HG03108 (cell line): ENCODE data around the gene SMU1.
A peak's percentile ranks its signal among the peaks of the same experiment; 100 is the strongest.
"Not testable (repeated sequence)": the region's sequence is repeated elsewhere in the genome, so short reads cannot be mapped to it uniquely, and the experiment has no call there.

Experiments
- ATAC-seq: cut with Tn5 transposase; IDR thresholded peaks from one replicate; pipeline ENCODE4 v1.9.1; 2021; ENCODE audit warnings: moderate library complexity; ENCODE audit not compliant: unreplicated experiment

Gene SMU1

DNA sequence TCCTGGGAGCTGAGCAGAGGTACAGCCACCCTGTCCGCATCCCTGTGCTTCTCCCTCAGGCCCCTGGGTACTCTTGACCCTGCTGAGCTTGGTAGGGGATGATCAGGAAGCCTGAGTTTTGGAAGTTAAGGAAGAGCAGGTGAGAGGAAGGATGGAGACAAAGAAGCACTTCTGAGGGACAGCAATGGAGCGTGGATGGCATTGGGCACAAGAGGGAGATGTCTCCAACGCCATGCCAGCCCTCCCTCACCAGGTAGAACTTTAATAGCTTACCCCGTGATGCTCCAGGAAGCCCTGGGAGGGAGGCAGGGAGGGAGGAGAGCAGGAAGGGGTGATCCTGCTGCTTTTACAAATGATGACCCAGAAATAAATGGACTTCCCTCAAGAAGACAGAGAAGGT lies 29.9 kb upstream of the SMU1 start:
- no peak for ATAC-seq

- no peak for ATAC-seq
Measured at GRCh38 chr9:33105959-33106358, 29.5 kb upstream of the SMU1 start.

- no peak for ATAC-seq
Measured at GRCh38 chr9:33105504-33105903, 29.0 kb upstream of the SMU1 start.

- ATAC-seq, result no peak
Measured at GRCh38 chr9:33104401-33104800, 27.9 kb upstream of the SMU1 start.

GRCh38 chr9:33103501-33104281 lies 27.2 kb upstream of the SMU1 start:
- ATAC-seq, result no peak

GRCh38 chr9:33102551-33103210 lies 26.2 kb upstream of the SMU1 start:
- no peak for ATAC-seq

- ATAC-seq, result no peak
Measured at GRCh38 chr9:33101104-33101951, 24.9 kb upstream of the SMU1 start.

DNA sequence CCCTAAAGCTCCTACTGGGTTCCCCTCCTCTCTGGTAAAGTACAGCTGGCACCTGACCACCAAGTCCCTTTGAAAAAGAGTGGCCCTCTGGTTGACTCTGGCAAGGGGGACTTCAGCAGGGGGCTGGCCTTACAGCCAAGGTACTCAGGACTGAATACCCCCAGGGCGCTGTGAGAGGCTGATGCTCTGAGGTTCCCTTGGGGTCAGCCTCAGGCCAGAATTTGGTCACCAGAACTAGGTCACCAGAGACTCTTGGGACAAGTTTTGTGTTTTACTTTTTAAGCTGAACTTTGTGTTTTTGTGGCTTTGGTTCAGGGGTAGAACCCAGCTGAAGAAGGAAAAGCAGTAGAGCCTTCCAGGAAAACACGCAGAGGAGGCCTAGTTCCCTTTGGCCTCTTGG lies 23.3 kb upstream of the SMU1 start:
- ATAC-seq, result no peak

DNA sequence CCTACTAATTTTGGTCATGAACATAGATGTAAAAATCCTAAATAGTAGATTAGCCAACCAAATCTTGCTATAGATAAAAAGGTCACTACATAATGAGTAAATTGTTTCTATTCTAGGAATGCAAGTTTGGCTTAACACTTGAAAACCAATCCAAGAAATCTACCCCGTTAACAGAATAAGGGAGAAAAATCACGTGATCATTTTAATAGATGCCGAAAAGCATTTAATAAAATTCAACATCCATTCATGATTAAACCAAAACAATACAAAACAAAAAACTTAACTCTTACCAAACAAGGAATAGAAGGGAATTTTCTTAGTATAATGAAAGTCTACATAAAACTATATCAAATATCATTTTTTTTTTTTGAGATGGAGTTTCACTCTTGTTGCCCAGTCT lies 20.7 kb upstream of the SMU1 start:
- no peak for ATAC-seq

- no peak for ATAC-seq
Measured at GRCh38 chr9:33092634-33093033, 16.2 kb upstream of the SMU1 start.

- ATAC-seq, result not testable (repeated sequence)
Measured at GRCh38 chr9:33085672-33086071, 9.2 kb upstream of the SMU1 start.

- no peak for ATAC-seq
Measured at GRCh38 chr9:33082538-33083326, 6.3 kb upstream of the SMU1 start.

DNA sequence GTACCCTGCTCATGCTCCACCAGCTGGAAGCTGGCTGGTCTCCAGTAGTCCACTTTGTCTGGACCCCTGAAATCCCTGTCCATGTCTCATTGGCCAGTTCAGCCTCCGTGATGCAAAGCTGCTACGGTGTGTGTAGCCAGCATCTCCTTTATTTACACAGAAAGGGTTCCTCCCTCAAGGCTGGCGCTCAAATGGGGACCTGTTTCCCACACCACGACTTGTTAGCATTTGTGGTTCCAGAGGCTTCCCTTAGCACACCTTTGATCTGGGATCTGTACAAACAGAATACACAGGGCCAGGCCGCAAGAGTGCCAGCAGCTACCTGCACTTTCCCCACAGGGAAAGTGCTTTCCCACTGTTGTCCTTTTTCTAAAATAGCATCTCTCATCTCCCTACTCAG lies 5.7 kb upstream of the SMU1 start:
- no peak for ATAC-seq

DNA sequence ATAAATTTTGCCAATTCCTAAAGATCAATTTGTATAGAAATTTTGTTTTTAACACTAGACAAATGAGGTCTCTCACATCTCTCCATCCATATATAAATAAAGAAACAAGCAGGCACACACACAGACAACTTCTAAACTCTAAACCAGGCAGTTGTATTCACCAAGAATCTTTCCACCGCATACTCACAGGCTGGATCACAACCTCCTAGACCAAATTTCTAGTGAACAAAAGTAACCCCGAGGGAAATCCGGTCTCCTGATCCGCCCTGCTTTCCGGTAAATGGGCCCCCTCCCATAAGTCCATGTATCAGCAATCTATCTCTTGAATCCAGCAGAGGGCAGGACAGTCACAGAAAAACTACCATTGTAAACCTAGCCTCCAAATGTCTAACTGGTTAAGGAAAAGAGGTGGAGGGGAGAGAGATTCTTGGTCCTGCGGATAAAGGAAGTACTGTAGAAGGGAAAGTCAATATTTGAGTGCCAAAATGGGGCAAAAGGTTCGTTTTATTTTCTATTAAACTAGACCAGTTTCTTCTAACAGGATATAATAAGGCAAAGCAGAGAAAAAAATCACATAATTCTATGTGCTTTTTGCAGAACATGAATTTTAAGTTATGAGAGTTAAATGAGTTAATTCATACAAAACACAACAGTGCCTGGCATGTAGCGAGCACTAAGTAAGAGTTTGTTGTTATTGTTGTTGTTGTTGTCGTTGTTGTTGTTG lies 4.8 kb upstream of the SMU1 start:
- peak; percentile 36 for ATAC-seq

- no peak for ATAC-seq
Measured at GRCh38 chr9:33080534-33080933, 4.1 kb upstream of the SMU1 start.

GRCh38 chr9:33068991-33069390 lies 7.5 kb downstream of the SMU1 start:
- no peak for ATAC-seq

DNA sequence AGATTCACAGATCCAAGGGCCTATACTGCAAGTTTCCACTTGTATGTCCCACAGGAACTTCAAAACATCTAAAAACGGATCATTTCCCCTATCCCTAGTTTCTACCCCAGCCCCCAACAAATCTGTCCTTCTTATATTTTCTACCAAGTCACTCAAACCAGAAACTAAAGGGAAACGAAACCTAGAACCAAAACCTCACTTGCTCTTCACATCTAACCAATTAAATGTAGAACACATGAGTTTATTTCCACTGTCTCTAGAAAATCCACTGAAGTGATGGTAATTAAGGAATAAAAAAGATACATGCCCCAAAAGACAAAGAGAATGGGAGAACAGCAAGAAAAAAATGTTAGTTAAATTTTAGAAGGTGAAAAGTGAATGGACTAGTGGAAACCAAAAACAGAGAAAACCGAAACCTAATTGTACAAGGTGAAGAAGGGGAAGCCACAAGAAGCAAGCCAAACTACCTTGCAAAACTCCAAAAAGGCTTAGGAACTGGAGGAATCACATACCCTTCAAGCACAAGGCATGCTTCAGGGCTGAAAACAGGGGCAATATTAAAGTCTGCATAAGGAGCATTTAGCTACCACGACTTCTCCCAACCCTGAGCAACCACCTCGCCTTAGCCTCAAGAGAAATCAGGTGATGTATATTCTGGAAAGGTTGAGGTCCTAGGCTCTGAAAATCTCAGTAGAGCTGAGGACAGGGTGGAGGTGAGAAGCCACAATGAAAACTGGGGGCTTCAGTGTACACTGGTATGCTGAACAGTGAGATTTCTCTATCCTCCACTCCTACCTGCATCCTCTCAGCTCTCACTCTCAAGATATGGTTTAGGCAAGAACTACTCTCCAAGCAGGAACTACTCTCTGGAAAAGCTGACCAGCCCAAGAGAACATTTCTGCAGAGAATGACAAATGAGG lies 11.1 kb downstream of the SMU1 start:
- peak; percentile 64 for ATAC-seq

GRCh38 chr9:33051144-33051543 lies 25.3 kb downstream of the SMU1 start:
- ATAC-seq, result no peak

DNA sequence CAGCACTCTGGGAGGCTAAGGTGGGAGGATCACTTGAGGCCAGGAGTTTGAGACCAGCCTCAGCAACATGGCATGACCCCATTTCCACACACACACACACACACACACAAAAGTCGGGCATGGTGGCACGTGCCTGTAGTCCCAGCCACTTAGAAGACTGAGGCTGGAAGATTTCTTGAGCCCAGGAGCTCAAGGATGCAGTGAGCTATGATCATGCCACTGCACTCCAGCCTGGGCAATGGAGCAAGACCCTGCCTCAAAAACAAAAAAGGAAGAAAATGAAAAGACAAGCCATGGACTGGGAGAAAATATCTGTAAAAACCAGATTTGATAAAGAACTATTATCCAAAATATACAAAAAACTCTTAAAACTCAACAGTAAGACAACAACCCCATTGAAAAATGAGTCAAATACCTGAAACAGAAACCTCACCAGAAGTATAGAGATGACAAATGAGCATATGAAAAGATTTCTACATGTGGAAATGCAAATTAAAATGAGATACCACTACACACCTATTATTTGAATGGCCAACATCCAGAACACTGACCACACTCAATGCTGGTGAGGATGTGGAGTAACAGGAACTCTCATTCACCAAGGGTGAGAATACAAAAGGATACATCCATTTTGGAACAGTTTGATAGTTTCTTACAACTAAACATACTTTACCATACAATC lies 26.7 kb downstream of the SMU1 start:
- ATAC-seq, result peak; percentile 86
